Measurements from ENCODE around the gene GDI2.

DNA sequence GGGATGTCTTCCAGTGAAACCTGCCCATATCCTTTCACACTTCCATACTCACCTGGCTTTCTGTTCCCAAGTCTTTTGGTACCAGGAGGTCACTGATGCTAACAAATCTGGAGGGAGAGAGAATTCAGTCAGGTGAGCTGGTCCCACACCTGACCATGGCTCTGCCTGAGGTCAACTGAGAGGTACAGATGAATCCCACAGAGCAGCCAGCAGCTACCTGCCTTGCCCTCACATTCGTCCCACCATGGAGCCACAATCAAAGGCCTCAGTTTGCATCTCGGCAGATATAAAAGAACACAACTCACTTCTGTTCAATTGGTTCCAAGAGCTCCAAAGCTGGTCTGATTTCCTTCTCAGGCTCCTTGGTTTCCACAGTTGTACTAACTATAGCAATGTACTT is 47.0 kb downstream of the GDI2 start:
- no peak for TF ChIP-seq SP1 (IDR thresholded peaks at IDR 0.05)
- no peak for TF ChIP-seq BHLHE40 (IDR thresholded peaks at IDR 0.05; ENCODE audit: borderline replicate concordance)
- TF ChIP-seq LEF1 (IDR thresholded peaks at IDR 0.05; ENCODE audit: borderline replicate concordance) = no peak
- TF ChIP-seq NFRKB (IDR thresholded peaks at IDR 0.05) = no peak
- TF ChIP-seq, protein P1, sequence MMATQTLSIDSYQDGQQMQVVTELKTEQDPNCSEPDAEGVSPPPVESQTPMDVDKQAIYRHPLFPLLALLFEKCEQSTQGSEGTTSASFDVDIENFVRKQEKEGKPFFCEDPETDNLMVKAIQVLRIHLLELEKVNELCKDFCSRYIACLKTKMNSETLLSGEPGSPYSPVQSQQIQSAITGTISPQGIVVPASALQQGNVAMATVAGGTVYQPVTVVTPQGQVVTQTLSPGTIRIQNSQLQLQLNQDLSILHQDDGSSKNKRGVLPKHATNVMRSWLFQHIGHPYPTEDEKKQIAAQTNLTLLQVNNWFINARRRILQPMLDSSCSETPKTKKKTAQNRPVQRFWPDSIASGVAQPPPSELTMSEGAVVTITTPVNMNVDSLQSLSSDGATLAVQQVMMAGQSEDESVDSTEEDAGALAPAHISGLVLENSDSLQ (IDR thresholded peaks at IDR 0.05) = no peak
- no peak for TF ChIP-seq FOXM1 (IDR thresholded peaks at IDR 0.05; ENCODE audit: borderline replicate concordance)
- no peak for TF ChIP-seq CTBP1 (IDR thresholded peaks at IDR 0.05; ENCODE audit: borderline replicate concordance)
- no peak for TF ChIP-seq FOXA1 (IDR thresholded peaks at IDR 0.05)
- no peak for TF ChIP-seq SUZ12 (IDR thresholded peaks at IDR 0.05)
- TF ChIP-seq ELF4 (IDR thresholded peaks at IDR 0.05) = no peak
- TF ChIP-seq TARDBP (IDR thresholded peaks at IDR 0.05) = no peak
- no peak for TF ChIP-seq FOXK2 (IDR thresholded peaks at IDR 0.05)

All from HEK293T (cell line).